Activated CD8-positive, alpha-beta memory T cell treated with anti-CD3 and anti-CD28 coated beads for 36 hours (primary cell): Measurements from ENCODE around the gene MAU2. TPM values are rescaled to one million over a fixed set of nuclear protein-coding genes. Genes with fewer than 3 reads are reported as not detected.

Experiments used
- CTCF ChIA-PET: fragments of 350-600 bp; sonication (Branson Sonifier 250); formaldehyde crosslinking; loops from one replicate; lab custom pipeline; 2021; ENCODE audit warnings: antibody characterized with exemption; lab: Charles Lee
- POLR2A ChIA-PET: fragments of 350-600 bp; sonication (Branson Sonifier 250); formaldehyde crosslinking; loops from one replicate; lab custom pipeline; 2021; ENCODE audit warnings: antibody characterized with exemption; lab: Charles Lee
- total RNA-seq, 2 experiments: library from RNA; stranded (reverse); gene quantifications; one replicate each; pipeline ENCODE4 v1.2.3, GENCODE V29; 2021

MAU2 gene
- total RNA-seq, 2 experiments from 2014 or later: 43.1 to 47.4 TPM

GRCh38 chr19:19304186-19304965 lies 16.3 kb upstream of the MAU2 start:
- ChIA-PET CTCF (no interaction called here), POLR2A (no interaction called here)

DNA sequence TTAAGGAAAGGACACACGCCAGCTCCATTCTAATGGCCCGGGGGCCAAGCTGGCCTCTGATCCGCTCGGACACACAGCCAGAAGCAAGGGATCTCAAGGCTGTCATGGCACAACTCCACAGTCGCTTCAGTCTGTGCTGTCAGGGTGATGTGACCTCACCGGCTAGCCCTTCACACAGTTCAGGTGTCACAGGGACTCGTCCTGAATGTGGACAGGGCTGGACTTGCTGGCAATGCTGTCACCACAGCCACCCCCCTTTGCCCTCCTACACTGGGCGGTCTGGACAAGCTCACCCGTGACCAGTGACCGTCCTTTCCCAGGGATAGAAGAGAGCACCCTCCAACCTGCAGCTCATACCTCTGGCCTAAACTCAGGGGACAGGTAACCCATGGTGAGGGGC lies 15.6 kb upstream of the MAU2 start:
- ChIA-PET CTCF (interaction anchor here (0.6 kb wide), 1 partner anchor 16 kb away, joined by 3 read pairs; no protein-coding TSS in a partner anchor), POLR2A (no interaction called here)

DNA sequence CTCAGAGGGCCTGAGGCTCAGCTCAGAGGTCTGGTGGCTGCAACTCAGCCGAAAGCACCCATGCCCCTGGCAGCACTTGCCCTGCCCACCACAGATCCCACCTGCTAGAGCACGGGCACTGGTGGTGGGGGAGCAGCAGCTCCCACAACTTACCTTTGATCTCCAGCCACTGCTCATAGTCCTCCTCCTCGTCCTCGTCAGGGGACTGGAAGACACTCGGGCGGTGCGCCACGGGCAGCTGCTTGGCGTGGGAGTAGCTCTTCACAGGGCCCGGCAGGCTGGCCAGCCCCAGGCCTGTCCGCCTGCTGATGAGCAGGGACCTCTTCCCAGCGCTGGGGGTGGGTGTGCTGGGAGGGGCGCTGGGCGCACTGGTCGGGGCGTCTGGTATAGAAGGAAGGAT lies 14.9 kb upstream of the MAU2 start:
- CTCF ChIA-PET: interaction anchor here (0.6 kb wide), 1 partner anchor 16 kb away, joined by 3 read pairs; no protein-coding TSS in a partner anchor

DNA sequence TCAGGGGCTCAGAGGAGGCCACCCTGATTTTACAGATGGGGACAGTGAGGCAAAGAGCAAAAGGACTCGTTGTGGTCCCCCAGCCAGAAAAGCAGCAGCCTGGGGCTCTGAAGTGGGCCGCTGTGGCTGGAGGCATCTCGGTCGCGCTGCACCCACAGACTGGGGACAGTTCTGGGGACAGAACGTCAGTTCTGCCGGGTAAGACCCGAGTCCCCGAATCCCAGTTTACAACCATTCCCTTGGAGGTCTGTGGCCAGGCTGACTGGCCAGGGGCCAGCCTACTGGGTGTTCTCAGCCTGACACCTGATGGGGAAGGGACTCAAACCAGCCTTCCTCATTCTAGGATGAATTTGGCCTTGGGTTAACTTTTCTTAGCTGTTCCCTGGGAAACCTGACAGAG lies 14.4 kb upstream of the MAU2 start:
- POLR2A ChIA-PET: no interaction called here
- CTCF ChIA-PET: no interaction called here

More for the DNA sequence above, 14.9 kb upstream of the MAU2 start:
- POLR2A ChIA-PET: no interaction called here

GRCh38 chr19:19308373-19308772 lies 12.3 kb upstream of the MAU2 start:
- CTCF ChIA-PET: no interaction called here
- POLR2A ChIA-PET: no interaction called here

DNA sequence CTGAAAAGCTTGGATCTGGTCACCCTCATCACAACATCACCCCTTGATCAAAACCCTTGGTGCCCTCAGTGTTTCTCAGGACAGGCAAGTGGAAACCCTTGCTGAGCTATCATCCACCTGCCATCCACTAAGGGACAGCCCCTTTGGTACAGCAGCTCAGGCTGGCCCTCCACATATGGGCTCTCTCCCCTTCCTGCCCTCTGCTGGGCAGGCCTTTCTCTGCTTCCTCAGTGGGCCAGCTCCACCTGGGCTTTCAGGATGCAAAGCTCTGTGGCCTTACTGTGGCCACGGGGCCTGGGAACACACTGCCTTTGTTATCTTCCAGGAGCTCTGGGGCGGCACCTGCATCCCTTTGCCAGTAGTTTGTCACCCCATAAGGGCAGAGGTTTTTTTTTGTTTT lies 5.2 kb upstream of the MAU2 start:
- ChIA-PET POLR2A (no interaction called here), CTCF (interaction anchor here (0.5 to 2.7 kb wide), 2 partner anchors 140 to 452 kb away, joined by 3 to 7 read pairs; no protein-coding TSS in a partner anchor)

- CTCF ChIA-PET: interaction anchor here (2.7 kb wide), 1 partner anchor 141 kb away, joined by 7 read pairs; no protein-coding TSS in a partner anchor
Measured at GRCh38 chr19:19316082-19316481, 4.5 kb upstream of the MAU2 start.

DNA sequence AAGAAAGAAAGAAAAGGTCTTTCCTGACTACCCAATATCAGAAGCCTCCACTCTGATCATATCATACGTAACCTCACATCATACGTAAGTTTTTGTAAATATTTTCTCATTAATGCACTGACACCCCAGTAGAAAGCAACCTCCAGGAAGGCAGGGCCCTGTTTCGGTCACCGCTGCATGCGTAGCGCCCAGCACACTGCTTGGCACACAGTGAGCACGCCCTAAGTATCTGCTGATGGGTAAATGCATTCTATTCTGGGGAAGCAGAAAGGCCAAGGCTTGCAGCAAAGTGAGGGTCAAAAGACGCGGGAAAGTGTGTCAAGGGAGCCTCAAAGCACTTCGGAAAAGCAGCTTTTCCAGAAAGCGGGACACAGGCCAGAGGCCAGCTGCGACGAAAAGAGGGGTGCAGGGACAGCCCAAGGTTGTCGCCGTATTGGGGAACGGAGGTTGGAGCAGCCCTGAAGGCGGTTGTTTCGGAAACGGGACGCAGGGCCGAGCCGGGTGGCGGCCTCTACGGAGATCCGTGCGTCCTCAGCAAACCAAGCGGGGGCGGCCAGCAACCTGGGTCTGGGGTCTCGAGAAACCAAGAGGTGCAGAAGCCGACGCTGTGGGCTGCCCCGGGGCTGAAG lies 783 bp upstream of the MAU2 start:
- POLR2A ChIA-PET: no interaction called here
- CTCF ChIA-PET: no interaction called here

More at GRCh38 chr19:19316082-19316481, 4.5 kb upstream of the MAU2 start:
- POLR2A ChIA-PET: no interaction called here

- POLR2A ChIA-PET: interaction anchor here (0.9 kb wide), 1 partner anchor 118 kb away, joined by 3 read pairs; the partner anchor contains the start of gene NR2C2AP
- CTCF ChIA-PET: interaction anchor here (0.6 to 0.7 kb wide), 2 partner anchors 16 to 41 kb away, joined by 3 read pairs; no protein-coding TSS in a partner anchor
Measured at GRCh38 chr19:19321141-19321577, 530 bp downstream of the MAU2 start.

- CTCF ChIA-PET: interaction anchor here (0.6 kb wide), 2 partner anchors 276 to 365 kb away, joined by 3 to 4 read pairs; no protein-coding TSS in a partner anchor
- POLR2A ChIA-PET: interaction anchor here (0.6 kb wide), 1 partner anchor 255 kb away, joined by 3 read pairs; no protein-coding TSS in a partner anchor
Measured at GRCh38 chr19:19324059-19324770, 3.6 kb downstream of the MAU2 start.

DNA sequence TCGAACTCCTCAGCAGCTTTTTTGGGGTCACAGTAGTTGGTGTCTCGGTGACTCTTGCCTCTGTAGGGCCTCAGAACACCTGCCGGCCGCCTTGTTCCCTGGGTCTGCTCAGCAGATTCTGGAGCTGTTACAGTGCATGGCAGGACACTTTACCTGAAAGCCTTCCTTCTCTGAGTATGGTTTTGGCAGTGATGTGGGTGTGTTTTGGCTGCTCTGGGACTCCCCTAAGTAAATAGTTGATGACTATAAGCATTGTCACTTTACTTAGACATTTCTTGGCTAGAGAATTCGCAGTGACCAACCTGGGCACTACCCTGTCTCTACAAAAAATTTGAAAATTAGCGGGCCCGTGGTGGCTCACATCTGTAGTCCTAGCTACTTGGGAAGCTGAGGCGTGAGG lies 7.0 kb downstream of the MAU2 start:
- POLR2A ChIA-PET: no interaction called here

DNA sequence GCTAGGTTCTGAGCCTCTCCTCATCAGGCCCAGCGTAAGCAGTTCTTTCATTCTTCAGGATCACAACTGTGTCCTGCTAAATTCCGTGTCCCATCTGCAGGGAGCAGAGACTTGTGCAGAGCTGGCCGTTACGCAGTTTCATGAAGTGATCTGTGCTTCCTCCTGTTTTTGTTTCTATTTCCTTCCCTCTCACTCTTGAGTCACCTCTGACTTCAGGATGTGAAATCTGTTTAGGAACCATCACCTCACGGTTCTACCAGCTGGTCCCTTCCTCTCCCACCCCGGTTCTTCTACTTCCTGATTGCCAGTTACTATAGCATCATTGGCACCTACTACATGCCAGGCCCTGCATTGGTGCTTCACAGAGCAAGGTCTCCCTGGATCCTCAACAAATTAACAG lies 8.5 kb downstream of the MAU2 start:
- ChIA-PET CTCF (no interaction called here), POLR2A (interaction anchor here (0.6 to 0.7 kb wide), 2 partner anchors 35 to 188 kb away, joined by 3 to 5 read pairs; no protein-coding TSS in a partner anchor)

More for the DNA sequence above, 7.0 kb downstream of the MAU2 start:
- CTCF ChIA-PET: no interaction called here

- ChIA-PET CTCF (interaction anchor here (0.7 kb wide), 1 partner anchor 419 kb away, joined by 3 read pairs; no protein-coding TSS in a partner anchor), POLR2A (no interaction called here)
Measured at GRCh38 chr19:19334063-19334988, 13.7 kb downstream of the MAU2 start.

DNA sequence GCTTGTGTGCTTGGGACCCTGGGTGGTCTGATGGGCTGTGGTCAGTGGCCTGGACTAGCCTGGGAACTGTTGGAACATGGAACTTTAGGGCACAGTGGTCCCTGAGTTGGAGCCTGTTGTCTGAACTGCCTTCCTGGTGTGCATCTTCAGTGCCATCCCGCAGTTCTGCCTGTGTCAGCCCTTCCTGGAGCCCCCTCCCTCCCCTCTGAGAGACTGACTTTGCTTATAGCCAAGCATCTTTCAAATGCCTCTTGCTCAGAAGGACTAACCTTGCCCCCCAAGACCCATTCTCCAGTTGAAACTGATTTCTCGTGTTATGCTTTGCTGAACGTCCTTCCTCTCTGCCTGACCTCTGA lies 14.3 kb downstream of the MAU2 start:
- CTCF ChIA-PET: no interaction called here
- POLR2A ChIA-PET: no interaction called here

DNA sequence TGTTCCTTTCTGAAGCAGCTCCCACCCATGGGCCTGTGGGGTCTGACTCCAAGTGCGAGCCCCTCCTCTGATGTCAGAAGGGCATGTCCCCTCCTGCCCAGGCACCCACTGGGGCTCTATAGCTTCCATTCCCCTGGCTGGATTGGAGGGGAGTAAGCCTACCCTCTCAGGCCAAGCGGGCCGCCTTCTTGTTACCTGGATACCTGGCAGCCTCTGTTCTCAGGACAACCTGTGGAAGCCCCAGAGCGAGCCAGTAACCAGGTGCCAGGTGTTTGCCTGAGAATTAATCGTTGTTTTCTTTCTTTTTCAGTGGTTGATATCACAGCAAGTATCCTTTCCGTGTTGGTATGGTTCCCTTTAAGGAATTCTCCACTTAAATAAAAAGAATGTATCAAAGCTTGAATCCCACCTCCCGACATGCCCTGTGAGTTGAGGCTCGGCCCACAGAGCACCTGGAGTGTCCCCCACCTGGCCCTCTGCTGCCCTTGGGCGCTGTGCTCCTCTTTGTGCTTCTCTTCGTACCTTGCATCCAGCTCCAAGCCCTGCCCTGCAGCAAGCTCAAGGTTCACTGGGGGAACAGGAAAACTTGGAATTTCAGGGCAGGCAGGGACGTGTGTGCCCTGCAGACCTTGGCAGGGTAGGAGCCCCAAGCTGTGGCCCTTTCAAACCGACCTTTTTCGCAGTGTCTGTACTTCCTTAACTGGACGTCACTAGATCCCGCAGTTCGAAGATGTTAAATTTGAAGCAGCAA lies 15.0 kb downstream of the MAU2 start:
- CTCF ChIA-PET: no interaction called here
- POLR2A ChIA-PET: no interaction called here

DNA sequence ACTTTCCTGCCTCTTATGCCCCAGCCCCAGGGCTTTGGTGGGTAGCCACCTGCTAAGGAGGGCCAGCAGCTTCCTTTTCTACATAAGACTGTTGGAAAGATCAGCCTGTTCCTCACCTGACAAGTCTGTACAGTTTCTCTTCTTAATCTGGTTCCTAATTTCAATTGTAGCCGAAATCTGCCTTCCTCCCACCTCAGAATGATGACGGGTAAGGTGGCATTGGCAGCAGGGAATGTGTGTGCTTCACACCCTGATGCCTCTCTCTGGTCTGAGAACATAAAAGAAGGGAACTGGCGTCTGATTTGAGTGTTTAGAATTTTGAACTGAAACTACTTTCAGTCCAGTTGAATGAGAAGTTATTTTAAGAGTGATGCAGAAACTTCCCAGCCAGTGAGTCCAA lies 16.0 kb downstream of the MAU2 start:
- ChIA-PET CTCF (no interaction called here), POLR2A (no interaction called here)

- CTCF ChIA-PET: no interaction called here
- POLR2A ChIA-PET: no interaction called here
Measured at GRCh38 chr19:19337120-19337519, 16.5 kb downstream of the MAU2 start.

DNA sequence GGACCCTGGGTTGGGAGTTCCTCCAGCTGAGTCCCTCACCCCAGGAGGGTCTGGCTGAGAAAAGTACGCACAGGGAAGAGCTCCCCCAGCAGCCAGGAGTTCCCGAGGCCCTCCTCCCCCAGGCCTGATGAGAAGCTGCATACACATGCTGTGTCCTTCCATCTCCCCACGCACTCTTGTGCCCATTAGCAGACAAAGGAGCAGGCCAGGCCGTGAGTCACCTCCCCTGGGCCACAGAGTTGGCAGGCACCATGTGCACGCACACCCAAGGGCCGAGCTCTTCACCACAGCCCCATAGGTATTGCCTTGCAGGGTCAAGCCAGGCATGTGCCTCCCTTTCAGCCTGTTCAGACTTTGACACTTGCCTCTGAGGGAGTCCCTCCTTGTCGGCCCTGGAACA lies 17.5 kb downstream of the MAU2 start:
- CTCF ChIA-PET: interaction anchor here (0.6 kb wide), 1 partner anchor 612 kb away, joined by 5 read pairs; no protein-coding TSS in a partner anchor

More for the DNA sequence above, 17.5 kb downstream of the MAU2 start:
- POLR2A ChIA-PET: no interaction called here
